Hematopoietic multipotent progenitor cell treated with erythropoietin and hydrocortisone succinate and interleukin-3 and kit ligand, for 8 days (in vitro differentiated cells): ENCODE data around the gene CHRM2.
A peak's percentile ranks its signal among the peaks of the same experiment; 100 is the strongest.

Source experiments
- DNase-seq: peaks from one replicate; pipeline ENCODE4 v3.0.0-alpha.2; 2015

Gene CHRM2

DNA sequence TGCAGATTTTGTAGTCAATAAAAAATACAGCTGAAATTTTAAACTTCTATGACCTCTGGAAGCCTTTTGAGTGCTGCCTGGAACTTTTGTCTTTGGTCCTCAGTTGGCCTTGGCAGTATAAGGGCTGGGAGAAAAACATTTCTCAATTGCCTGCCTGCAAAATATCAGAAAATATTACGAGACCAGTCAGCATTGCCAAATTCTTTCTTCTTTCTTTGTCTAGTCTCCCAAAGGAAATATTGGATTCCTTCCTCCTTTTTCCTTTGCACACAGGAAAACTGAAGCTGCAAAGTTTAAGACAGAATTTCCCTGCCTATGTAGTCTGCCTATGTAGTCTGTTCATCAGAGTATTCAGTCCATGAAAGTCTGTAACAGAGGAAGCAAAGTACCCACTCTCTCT lies 95.9 kb downstream of the CHRM2 start:
- DNase-seq = no peak

DNA sequence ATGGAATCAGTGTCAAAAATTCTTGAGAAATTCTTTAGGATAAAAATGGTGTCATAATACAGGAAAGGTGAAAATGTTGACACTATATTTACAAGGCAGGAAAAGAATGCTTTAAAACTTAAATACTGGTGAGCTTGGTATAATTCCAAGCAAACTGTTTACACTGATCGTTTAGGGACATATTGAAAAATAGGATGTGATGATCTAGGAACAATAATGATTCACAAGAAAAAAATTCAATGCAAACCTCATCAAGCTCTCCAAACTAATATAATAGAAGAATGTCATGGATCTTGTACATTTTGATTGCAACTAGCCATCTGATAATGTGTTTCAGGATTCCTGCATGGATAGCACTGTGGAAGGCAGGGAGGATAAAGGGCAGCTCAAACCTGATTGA lies 98.4 kb downstream of the CHRM2 start:
- DNase-seq = no peak

DNA sequence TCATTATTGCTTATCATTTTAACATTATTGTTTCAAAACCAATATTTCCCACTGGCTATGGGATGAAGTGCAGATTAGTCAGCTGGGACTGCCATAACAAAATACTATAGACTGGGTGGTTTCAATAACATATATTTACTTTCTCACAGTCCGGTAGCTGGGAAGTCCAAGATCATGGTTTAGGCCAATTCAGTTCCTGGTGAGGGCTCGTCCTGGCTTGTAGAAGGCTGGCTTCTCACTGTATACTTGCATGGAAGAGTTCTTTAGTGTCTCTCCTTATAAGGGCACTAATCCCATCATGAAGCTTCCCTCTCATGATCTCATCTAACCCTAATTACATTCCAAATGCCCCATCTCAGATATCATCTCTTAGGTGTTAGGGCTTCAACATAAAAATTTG lies 101.3 kb downstream of the CHRM2 start:
- DNase-seq = no peak

DNA sequence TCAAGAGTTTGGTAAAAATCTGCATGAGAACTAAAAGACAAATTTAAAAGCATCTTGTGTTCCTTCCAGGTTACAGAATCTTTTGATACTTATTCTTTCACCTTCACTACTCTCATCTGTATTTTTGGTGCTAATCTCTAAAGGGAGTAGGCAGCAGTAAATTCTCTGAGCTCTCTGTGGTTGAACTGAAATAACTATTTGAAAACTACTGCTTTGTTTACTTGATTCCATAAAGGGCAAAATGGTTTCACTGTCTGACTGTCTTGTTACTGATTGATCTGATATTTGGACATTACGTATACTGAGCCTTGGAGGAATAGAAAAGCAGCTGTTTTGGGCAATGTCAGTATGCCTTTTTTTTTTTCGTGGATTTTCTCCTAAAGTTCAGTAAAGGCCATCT lies 103.3 kb downstream of the CHRM2 start:
- DNase-seq = no peak

DNA sequence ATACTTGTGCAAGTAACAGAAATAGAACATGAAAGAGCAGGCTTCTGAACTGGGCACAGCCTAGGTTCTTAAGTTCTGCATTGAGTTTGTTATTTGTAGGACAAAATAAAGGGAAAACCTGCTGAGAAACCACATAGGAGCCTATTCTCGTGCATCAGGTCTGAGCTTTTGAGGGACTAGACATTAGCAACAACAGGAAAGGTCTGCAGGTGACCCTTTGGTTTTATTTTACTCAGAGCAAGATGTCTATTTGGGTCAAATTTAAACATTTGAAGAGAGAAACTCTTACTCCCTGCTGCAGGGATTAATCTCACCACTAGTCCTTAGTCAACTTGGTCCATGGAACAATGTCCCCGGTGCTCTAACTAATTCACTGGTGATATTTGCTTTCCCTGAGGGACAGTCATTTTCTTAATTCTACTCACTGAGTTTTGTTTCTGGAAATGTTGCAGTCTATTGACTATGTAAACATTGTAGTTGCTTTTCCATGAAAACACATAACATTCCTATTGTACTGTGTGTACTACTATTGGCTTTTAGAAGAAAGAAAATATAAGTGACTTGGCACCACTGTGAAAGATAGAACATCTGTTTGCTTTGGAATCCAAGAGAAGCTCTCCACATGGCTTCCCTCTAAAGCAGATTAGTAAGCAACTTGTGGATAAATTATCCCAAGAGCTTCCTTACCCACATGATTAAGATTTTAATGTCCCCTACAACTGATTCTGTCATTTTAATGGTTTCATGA lies 108.2 kb downstream of the CHRM2 start:
- no peak for DNase-seq

DNA sequence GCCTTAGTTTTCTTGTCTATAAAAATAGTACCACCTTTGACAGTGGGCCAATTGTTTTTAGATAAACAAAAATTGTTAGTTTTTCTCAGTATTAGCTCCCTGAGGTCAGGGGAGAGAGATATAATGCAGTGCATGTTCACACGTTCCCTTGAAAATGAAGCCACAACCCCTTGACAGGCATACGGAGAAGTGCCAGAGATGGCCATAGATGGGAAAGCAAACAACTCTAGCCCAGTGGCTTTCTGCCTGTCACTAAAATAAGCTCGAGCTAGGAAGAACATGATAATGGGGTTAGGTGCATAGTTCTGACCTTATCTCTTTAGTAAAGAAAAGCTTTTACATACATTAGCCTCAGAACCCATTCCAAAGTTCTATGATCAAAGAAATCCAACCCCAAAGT lies 124.9 kb downstream of the CHRM2 start:
- no peak for DNase-seq

DNA sequence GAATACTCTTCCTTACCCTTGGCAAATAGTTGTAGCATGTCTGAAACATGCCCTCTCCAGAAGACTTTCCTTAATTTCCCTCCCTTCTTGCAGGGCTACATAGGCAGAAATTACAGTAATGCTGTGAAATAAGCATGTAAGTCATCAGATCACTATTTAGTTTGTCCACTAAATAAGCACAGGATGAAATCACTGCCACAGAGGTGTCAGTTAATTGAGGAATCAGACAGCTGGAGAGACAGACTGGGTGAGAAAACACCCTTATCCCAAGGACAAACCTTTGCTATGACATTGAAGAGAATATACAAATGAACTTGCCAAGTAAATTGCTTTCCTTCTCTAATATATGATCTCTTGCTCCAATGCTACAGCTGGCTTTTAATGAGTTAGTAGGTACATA lies 129.3 kb downstream of the CHRM2 start:
- DNase-seq = no peak

DNA sequence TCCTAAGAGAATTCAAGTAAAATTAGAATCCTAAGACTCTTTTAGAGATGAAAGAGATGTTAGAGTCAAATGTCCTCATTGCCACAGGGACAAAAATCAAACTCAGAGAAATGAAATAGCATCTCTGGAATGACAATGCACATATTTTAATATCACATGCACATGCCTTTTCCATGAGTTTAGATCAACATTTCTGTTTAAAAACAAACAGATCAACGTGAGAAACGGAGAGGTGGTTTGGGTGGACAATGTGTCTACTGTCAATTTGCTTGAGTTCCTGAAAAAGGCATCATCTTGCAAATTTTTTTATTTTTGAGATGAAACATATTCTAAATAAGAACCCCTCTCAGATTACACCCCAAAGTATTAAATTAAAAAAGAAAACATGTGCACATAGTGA lies 130.0 kb downstream of the CHRM2 start:
- DNase-seq = no peak

DNA sequence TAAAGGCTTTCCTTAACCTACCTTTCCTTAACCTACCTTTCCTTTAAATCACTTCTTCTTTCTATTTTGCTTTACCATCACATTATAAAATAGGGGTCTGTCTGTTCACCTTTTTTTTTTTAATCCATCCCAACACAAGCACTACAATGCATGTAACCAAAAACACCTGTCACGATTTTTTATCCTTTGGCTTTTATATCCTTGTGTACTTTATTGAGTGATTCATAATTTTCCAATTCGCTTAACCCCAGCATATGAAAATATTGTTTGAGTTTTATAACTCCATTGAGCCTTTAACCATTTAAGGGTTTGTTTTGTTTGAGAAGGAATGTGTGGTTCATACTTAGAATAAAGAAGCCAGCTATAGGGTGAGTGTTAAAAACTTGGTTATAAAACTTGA lies 132.2 kb downstream of the CHRM2 start:
- DNase-seq = no peak

DNA sequence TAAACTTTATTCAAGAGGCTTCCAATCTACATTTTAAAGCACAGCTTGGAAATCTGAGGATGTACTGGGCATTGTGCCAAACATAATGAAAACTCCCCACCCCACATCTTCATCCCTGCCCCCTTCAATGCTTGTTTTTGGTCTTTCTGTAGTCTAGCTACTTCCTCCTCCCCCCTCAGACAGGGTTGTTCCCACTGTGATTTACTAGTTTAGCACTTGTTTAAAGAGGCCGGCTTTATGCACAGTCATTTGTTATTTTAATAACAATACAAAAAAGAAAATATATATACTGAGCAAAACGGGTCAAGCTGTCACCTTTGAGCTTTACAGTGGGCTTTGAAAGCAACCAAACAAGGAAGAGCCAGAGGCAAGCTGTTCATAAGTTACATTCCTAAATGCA lies 132.6 kb downstream of the CHRM2 start:
- DNase-seq = no peak

DNA sequence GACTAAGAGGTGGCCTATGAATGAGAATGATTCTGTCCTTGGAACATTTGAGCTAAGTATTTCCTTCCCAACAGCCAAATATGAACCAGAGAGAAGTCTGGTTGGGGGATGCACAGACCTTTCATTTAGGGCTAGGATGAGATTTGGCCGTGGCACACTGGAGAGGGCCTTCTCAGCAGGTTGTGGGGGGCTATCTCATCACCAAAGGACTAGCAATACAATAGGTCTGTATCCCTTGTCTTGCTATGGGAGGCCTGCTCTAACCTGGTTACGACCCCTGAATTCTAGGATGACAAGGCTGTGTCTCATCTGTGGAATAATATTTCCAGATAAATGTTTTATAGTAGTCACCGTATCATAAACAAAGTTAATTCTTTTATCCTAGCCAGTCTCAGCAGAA lies 133.0 kb downstream of the CHRM2 start:
- DNase-seq = no peak

DNA sequence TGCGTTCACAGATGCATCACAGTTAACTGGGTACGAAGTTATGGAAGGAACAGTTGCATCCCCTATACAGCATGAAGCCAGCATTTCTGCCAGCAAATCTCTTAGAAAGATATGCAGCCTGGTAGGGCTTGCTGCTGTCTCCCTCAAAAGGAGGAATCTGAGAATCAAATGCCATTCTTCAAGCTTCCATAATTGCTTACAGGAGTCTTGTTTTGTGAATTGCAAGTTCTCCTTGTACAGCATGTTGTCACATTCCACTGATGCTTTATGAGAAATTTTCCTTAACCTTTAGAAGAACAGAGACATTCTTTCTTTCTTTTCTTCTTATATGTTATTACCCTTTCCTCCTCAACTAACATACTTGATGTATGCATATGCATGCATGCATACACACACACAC lies 134.6 kb downstream of the CHRM2 start:
- DNase-seq = no peak

DNA sequence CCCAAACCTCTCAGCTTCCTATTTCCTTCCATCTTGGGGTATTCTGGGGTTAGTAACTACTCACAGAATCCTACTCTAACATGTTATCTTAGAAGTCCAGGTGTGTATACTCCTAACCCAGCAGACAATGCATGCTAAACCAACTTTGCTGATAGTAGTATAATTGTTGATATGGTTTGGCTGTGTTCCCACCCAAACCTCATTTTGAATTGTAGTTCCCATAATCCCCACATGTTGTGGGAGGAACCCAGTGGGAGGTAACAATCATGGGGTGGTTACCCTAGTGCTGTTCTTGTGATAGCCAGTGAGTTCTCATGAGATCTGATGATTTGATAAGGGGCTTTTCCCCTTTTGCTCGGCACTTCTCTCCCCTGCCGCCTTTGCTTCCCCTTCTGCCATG lies 135.1 kb downstream of the CHRM2 start:
- DNase-seq = peak; percentile 55

DNA sequence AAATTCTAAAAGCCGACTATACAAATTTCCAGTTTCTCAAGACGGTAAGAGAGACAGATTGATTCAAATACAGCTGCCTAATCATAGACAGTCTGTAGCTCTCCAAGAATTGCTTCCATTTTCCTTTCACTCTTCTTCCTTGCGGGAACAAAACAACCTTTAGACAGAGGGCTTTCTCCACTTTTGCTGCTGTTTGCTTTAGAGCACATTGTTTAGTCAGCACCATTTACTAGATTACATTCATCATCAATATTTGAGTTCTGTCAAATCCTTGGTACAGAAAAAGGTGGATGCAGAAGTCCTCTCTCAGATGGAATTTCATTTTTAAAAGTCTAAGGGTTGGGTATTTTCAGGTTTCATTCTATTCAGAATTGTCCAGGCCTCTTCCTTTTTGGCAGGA lies 137.4 kb downstream of the CHRM2 start:
- no peak for DNase-seq

DNA sequence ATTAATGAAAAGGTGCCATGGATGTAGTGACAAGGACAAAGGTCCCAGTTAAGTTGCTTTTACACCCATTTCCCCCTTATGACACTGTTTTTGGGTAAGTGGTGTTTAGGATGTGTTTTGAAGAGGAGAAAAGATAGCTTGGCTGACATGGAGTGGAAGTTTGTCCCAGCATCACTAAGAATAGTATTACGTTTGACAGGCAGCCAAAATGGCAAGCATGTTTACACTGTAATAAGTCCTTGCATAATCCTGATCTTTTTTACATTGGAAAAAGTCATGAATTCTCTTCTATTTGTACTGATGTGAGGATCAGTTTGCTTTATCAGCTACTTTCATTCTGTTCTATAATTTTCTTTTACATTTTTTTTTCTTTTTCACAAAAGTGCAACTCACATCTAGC lies 137.8 kb downstream of the CHRM2 start:
- no peak for DNase-seq

DNA sequence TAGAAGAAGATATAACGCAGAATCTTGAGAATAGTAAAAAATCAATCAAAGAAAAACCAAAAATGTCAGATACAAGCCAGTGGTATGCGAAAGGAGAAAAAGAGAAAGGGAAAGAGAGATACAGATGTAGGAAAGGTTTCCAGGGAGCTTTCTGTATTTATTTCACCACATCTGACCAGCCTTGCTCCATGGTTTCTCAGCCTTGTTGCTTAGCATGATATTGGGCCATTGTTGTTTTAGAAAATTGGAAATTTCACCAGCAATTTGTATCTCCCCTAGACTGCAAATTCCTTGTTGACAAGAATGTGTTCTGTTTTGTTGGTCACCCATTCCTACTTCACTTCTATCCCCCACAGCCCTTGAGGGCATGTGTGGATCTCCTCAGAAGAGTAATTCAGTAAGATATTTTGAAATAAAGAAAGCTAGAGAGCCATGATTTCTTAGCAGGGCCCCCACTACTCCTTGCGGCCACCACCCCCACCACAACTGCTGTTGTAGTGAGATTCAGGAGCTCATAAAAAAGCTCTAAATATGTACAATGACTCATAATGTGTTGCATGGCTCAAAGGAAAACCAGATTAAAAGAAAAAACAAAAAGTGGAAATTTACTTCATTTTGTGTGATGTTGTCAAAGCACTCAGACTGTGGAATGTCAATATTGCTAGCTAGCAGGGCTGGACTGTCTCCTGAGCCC lies 138.7 kb downstream of the CHRM2 start:
- DNase-seq = no peak

DNA sequence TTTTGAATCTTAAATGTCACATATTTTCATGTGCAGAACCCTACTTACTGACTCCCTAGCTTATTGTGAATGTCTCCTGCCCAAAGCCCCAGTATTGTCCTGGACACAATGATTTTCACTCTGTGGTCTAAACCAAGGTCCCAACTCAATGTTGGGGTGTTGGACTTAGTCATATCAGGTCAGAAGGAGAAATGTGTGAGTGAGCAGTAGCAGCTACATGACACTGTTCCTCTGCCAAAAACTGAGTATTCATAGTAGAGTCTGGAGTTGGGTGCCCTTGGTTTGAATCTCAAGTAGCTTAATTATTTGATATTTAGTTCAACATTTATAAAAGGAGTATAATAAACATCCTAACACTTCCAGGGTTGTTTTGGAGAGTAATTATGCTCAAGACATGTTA lies 141.0 kb downstream of the CHRM2 start:
- no peak for DNase-seq

DNA sequence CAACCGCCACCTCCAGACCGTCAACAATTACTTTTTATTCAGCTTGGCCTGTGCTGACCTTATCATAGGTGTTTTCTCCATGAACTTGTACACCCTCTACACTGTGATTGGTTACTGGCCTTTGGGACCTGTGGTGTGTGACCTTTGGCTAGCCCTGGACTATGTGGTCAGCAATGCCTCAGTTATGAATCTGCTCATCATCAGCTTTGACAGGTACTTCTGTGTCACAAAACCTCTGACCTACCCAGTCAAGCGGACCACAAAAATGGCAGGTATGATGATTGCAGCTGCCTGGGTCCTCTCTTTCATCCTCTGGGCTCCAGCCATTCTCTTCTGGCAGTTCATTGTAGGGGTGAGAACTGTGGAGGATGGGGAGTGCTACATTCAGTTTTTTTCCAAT lies 146.6 kb downstream of the CHRM2 start:
- DNase-seq = no peak

DNA sequence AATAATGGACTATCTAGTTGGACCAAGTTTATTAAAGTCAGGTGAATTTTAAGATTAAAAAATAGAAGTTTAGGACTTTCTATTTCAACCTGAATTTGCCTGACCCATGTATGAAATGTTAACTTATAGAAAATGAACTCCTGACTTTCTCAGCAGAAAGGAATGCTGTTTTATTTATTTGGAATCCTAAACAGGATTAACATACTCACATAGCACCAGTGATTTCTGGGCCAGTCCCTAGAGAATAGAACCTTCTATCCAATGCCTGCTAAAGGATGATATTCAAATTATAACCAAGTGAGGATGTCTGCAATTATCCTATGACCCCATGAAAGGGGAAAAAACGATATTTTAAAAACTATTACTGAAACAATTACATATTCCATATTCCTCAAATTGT lies 148.8 kb downstream of the CHRM2 start:
- no peak for DNase-seq

DNA sequence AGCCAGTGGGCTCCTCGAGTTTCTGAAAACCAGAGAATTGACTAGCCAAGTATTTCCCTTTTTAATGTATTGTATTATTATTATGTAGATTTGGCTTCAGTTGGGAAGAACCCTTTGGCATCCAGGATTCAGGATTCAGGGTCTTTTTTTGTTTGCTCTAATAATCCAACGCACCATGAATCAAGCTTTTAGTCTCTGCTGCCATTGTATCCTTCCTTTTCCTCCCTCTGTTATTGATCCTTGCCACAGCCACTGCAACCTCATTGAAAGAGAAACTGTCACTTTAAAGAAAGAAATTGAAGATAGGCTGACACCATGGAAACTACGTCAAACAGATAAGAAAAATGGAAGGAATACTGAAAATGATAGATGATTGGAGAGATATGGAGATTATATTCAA lies 150.0 kb downstream of the CHRM2 start:
- no peak for DNase-seq

DNA sequence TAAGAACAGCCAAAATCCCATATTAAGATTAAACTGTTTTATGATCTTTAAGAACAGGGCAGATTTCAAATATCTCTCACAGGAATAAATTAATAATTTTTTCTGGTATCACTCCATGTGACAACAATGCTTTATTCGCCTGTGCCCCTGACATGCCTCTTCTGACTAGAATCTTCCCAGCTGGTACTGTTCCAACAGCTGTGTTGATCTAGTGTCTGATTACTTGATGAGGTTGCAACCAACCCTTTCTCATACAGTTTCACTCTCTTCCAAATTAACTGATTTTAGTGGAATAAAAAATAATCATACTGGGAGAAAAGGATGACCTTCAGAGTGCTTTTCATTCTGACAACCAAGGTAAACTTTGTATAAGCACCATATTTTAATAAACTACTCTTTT lies 151.9 kb downstream of the CHRM2 start:
- DNase-seq = no peak

DNA sequence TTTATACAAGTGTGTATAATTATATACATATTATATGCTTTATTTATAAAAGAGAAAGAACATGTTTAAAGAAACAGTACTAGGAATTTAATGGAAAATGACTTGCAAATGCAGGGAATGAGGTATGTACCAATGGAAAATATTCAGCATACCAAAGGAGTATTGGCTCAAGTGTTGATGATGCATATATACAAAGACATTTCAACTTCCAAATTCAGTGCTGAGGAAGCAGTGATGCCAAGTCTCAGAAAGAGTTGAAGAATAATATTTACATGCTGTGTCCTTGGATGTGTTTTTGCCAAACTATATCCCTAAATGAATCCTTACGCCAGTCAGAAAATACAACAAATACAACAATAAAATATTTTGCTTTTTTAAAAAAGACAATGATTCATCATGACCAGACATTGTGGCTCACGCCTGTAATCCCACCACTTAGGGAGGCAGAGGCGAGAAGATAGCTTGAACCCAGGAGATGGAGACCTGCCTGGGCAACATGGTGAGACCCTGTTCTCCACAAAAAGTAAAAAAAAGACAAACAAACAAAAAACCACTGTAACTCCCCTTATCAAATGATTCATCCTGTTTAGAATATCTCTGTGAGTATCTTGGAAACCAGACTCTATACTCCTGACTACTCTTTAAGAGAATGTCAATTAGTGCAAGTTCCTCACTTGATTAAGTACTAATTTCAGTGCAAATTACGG lies 157.2 kb downstream of the CHRM2 start:
- no peak for DNase-seq

DNA sequence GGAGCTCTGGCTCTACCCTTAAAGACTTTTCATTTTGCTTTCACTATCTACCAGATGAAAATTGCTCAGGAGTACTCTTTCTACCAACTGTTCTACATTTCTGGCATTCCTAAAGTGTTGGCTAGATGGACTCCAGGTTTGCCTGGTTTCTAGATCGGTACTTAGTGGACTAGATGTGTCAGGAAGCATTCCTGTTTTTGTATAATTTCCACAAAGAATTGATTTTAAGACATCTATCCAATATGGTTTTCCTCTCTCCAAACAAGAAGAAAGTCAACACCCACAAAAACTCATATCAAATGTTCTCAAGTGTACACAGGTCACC lies 157.7 kb downstream of the CHRM2 start:
- DNase-seq = no peak

DNA sequence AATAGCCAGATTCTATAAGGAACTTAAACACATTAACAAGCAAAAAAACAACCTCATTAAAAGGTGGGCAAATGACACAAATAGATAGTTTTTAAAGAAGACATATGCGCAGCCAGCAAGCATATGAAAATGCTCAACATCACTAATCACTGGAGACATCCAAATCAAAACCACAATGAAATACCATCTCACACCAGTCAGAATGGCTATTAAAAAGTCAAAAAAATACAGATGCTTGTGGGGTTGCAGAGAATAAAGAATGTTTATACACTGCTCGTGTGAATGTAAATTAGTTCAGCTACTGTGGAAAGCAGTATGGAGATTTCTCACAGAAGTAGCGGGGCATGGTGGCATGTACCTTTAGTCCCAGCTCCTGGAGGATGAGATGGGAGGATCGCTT lies 164.0 kb downstream of the CHRM2 start:
- no peak for DNase-seq

DNA sequence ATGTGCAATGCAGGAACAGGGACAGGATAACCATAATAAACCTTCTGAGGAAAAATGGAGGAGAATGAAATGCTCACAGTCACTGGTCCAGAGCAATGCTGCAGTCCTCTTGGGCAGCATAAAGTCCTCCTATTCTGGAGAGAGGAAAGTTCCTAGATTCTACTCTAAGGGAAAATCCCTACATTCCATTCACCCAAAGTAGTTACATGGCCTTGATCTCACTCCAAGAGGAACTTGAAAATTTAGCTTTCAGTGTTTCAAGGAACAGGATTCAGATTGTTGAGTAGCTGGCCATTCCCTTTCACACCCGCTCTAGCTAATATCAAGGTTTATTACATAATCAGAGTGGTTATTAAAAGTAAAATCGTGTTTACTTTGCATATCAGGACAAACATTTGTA lies 168.3 kb downstream of the CHRM2 start:
- no peak for DNase-seq
